T-helper 2 cell treated with Interferon-gamma antibody and Interleukin-4, amounts not matched to agents 5 μg/mL and 100 μg/mL, for 36 hours (primary cell): ENCODE measurements around the gene CLBA1.

Source experiments
- DNase-seq: peaks from one replicate; pipeline ENCODE4 v3.0.0; 2021; ENCODE audit warnings: low spot score
- H3K27ac Mint-ChIP-seq: one replicate; pipeline ENCODE4 v1.8.0; 2021; ENCODE audit warnings: mild to moderate bottlenecking, mixed read lengths
- H3K27me3 Mint-ChIP-seq: one replicate; pipeline ENCODE4 v1.8.0; 2021; ENCODE audit warnings: low read depth, mixed read lengths
- H3K36me3 Mint-ChIP-seq: one replicate; pipeline ENCODE4 v1.8.0; 2021; ENCODE audit warnings: low read depth, mixed read lengths
- H3K4me1 Mint-ChIP-seq: one replicate; pipeline ENCODE4 v1.8.0; 2021; ENCODE audit warnings: low read depth, mixed read lengths
- H3K4me3 Mint-ChIP-seq: one replicate; pipeline ENCODE4 v1.8.0; 2022; ENCODE audit warnings: mild to moderate bottlenecking, moderate library complexity, mixed read lengths
- H3K9me3 Mint-ChIP-seq: one replicate; pipeline ENCODE4 v1.8.0; 2021; ENCODE audit warnings: mixed read lengths

The CLBA1 gene

GRCh38 chr14:105010891-105011291, 25.3 kb downstream of the CLBA1 start:
- Mint-ChIP-seq H3K9me3 (no peaks in the 10 kb centered on the region), H3K27ac (no peak overlapping the region), H3K4me3 (no peak overlapping the region), H3K4me1 (peaks cover 23% of the 10 kb centered on the region), H3K36me3 (peaks cover 38% of the 10 kb centered on the region), H3K27me3 (no peaks in the 10 kb centered on the region)
- DNase-seq, result no peak

GRCh38 chr14:105011312-105011990, 25.9 kb downstream of the CLBA1 start:
- no peak overlapping the region for H3K27ac Mint-ChIP-seq
- peaks cover 28% of the 10 kb centered on the region for H3K4me1 Mint-ChIP-seq
- no peaks in the 10 kb centered on the region for H3K27me3 Mint-ChIP-seq
- DNase-seq, result no peak
- no peak overlapping the region for H3K4me3 Mint-ChIP-seq
- H3K9me3 Mint-ChIP-seq, result no peaks in the 10 kb centered on the region
- H3K36me3 Mint-ChIP-seq, result peaks cover 42% of the 10 kb centered on the region

GRCh38 chr14:105012171-105012985, 26.8 kb downstream of the CLBA1 start:
- Mint-ChIP-seq H3K9me3 (no peaks in the 10 kb centered on the region), H3K4me3 (no peak overlapping the region), H3K27me3 (no peaks in the 10 kb centered on the region), H3K36me3 (peaks cover 45% of the 10 kb centered on the region), H3K4me1 (peaks cover 34% of the 10 kb centered on the region), H3K27ac (no peak overlapping the region)
- no peak for DNase-seq

- Mint-ChIP-seq H3K27me3 (no peaks in the 10 kb centered on the region), H3K27ac (peak overlapping the region; percentile 52), H3K36me3 (peaks cover 46% of the 10 kb centered on the region), H3K4me1 (peaks cover 39% of the 10 kb centered on the region), H3K9me3 (no peaks in the 10 kb centered on the region), H3K4me3 (no peak overlapping the region)
- DNase-seq, result no peak
Measured at GRCh38 chr14:105013150-105013785, 27.7 kb downstream of the CLBA1 start.

- H3K36me3 Mint-ChIP-seq, result peaks cover 53% of the 10 kb centered on the region
- no peak overlapping the region for H3K4me3 Mint-ChIP-seq
- H3K4me1 Mint-ChIP-seq, result peaks cover 43% of the 10 kb centered on the region
- H3K27ac Mint-ChIP-seq, result no peak overlapping the region
- H3K27me3 Mint-ChIP-seq, result no peaks in the 10 kb centered on the region
- DNase-seq, result no peak
- H3K9me3 Mint-ChIP-seq, result no peaks in the 10 kb centered on the region
Measured at GRCh38 chr14:105014032-105014431, 28.4 kb downstream of the CLBA1 start.

GRCh38 chr14:105014631-105015030, 29.0 kb downstream of the CLBA1 start:
- Mint-ChIP-seq H3K4me1 (peaks cover 49% of the 10 kb centered on the region), H3K4me3 (peak overlapping the region; percentile 43), H3K27me3 (no peaks in the 10 kb centered on the region), H3K9me3 (no peaks in the 10 kb centered on the region), H3K27ac (peak overlapping the region; percentile 68), H3K36me3 (peaks cover 55% of the 10 kb centered on the region)
- no peak for DNase-seq

GRCh38 chr14:105015242-105015641, 29.7 kb downstream of the CLBA1 start:
- no peak for DNase-seq
- H3K4me1 Mint-ChIP-seq, result peaks cover 50% of the 10 kb centered on the region
- peaks cover 56% of the 10 kb centered on the region for H3K36me3 Mint-ChIP-seq
- no peaks in the 10 kb centered on the region for H3K27me3 Mint-ChIP-seq
- peak overlapping the region; percentile 43 for H3K4me3 Mint-ChIP-seq
- no peaks in the 10 kb centered on the region for H3K9me3 Mint-ChIP-seq
- H3K27ac Mint-ChIP-seq, result peak overlapping the region; percentile 68

GRCh38 chr14:105015905-105016304, 30.3 kb downstream of the CLBA1 start:
- Mint-ChIP-seq H3K27me3 (no peaks in the 10 kb centered on the region), H3K4me3 (peak overlapping the region; percentile 58), H3K4me1 (peaks cover 50% of the 10 kb centered on the region), H3K36me3 (peaks cover 55% of the 10 kb centered on the region), H3K9me3 (no peaks in the 10 kb centered on the region), H3K27ac (peak overlapping the region; percentile 73)
- no peak for DNase-seq

- H3K27ac Mint-ChIP-seq, result peak overlapping the region; percentile 8
- DNase-seq, result no peak
- H3K36me3 Mint-ChIP-seq, result peaks cover 47% of the 10 kb centered on the region
- H3K4me3 Mint-ChIP-seq, result peak overlapping the region; percentile 95
- H3K27me3 Mint-ChIP-seq, result no peaks in the 10 kb centered on the region
- H3K4me1 Mint-ChIP-seq, result peaks cover 56% of the 10 kb centered on the region
- H3K9me3 Mint-ChIP-seq, result no peaks in the 10 kb centered on the region
Measured at GRCh38 chr14:105018414-105018813, 32.8 kb downstream of the CLBA1 start.

GRCh38 chr14:105019861-105020814, 34.5 kb downstream of the CLBA1 start:
- Mint-ChIP-seq H3K9me3 (no peaks in the 10 kb centered on the region), H3K4me1 (peaks cover 55% of the 10 kb centered on the region), H3K27ac (peak overlapping the region; percentile 91), H3K4me3 (peak overlapping the region; percentile 95), H3K36me3 (peaks cover 45% of the 10 kb centered on the region), H3K27me3 (no peaks in the 10 kb centered on the region)
- DNase-seq, result peak; percentile 60

- Mint-ChIP-seq H3K27ac (peak within 1 kb of the TSS; percentile 91), H3K36me3 (peaks cover 40% of the 10 kb centered on the region), H3K4me1 (peaks cover 55% of the 10 kb centered on the region), H3K27me3 (no peaks in the 10 kb centered on the region), H3K9me3 (no peaks in the 10 kb centered on the region), H3K4me3 (peak within 1 kb of the TSS; percentile 97)
- peak; percentile 98 for DNase-seq
Measured at GRCh38 chr14:105020815-105021655, 35.4 kb downstream of the CLBA1 start, which contains the start of gene CDCA4. TSS of gene CDCA4 (minus strand) at chr14:105021083. CDS start at chr14:105011929, 9,154 bp downstream.

GRCh38 chr14:105021656-105022275, 36.2 kb downstream of the CLBA1 start:
- DNase-seq, result peak; percentile 44
- Mint-ChIP-seq H3K9me3 (no peaks in the 10 kb centered on the region), H3K27ac (peak overlapping the region; percentile 83), H3K36me3 (peaks cover 37% of the 10 kb centered on the region), H3K27me3 (no peaks in the 10 kb centered on the region), H3K4me1 (peaks cover 51% of the 10 kb centered on the region), H3K4me3 (peak overlapping the region; percentile 97)
